Karpas-422 (cell line): ENCODE data around the gene NIPSNAP2. TPM values are rescaled to one million over a fixed set of nuclear protein-coding genes. Genes with fewer than 3 reads are reported as not detected.
"Not testable (repeated sequence)": the region's sequence is repeated elsewhere in the genome, so short reads cannot be mapped to it uniquely, and the experiment has no call there.

Source experiments
- DNase-seq: peaks from one replicate; pipeline ENCODE4 v3.0.0-alpha.2; 2015
- H2AFZ ChIP-seq: fragments of 200-600 bp; sonication (generic); 2 replicates; pipeline ENCODE4 v1.6.1; 2014; ENCODE audit warnings: antibody characterized with exemption, low read length, mixed read lengths
- H3K27ac ChIP-seq: fragments of 200-600 bp; sonication (generic); 2 replicates; pipeline ENCODE4 v1.5.1; 2014; ENCODE audit warnings: mild to moderate bottlenecking, low read length, moderate library complexity
- H3K27me3 ChIP-seq: fragments of 200-600 bp; sonication (generic); 2 replicates; pipeline ENCODE4 v1.6.1; 2014; ENCODE audit warnings: low read length, mixed read lengths
- H3K36me3 ChIP-seq: fragments of 200-600 bp; sonication (generic); 2 replicates; pipeline ENCODE4 v1.6.1; 2014; ENCODE audit warnings: low read length, mixed read lengths; ENCODE audit not compliant: insufficient read depth
- H3K4me1 ChIP-seq: fragments of 200-600 bp; sonication (generic); 2 replicates; pipeline ENCODE4 v1.6.1; 2014; ENCODE audit warnings: mild to moderate bottlenecking, low read length, mixed read lengths
- H3K4me2 ChIP-seq: fragments of 200-600 bp; sonication (generic); 2 replicates; pipeline ENCODE4 v1.6.1; 2014; ENCODE audit warnings: low read length, low read depth, mild to moderate bottlenecking; ENCODE audit not compliant: poor library complexity, severe bottlenecking
- H3K4me3 ChIP-seq: fragments of 200-600 bp; sonication (generic); 2 replicates; pipeline ENCODE4 v1.5.1; 2014; ENCODE audit warnings: mild to moderate bottlenecking, antibody characterized with exemption, low read length, mixed read lengths
- H3K79me2 ChIP-seq: fragments of 200-600 bp; sonication (generic); 2 replicates; pipeline ENCODE4 v1.6.1; 2014; ENCODE audit warnings: mild to moderate bottlenecking, low read length, mixed read lengths
- H3K9ac ChIP-seq: fragments of 200-600 bp; sonication (generic); 2 replicates; pipeline ENCODE4 v1.6.0; 2014; ENCODE audit warnings: low read length
- H3K9me2 ChIP-seq: fragments of 200-600 bp; sonication (generic), shearing (Covaris generic); replicated peaks from 2 replicates; pipeline ENCODE4 v1.6.0; 2014; ENCODE audit warnings: mild to moderate bottlenecking, low read length, moderate library complexity; ENCODE audit not compliant: insufficient read depth
- H3K9me3 ChIP-seq: fragments of 300-700, 200-600 bp; sonication (generic); 2 replicates; pipeline ENCODE4 v1.6.1; 2014; ENCODE audit warnings: low read length, mixed read lengths
- H4K20me1 ChIP-seq: fragments of 200-600 bp; sonication (generic); 2 replicates; pipeline ENCODE4 v1.6.1; 2014; ENCODE audit warnings: mild to moderate bottlenecking, antibody characterized with exemption, low read length, low read depth; ENCODE audit not compliant: insufficient read depth
- total RNA-seq: library from RNA; depleted of rRNA; stranded (reverse); fragments of >200 nt; shearing (Covaris generic); gene quantifications from 2 replicates; pipeline ENCODE4 v1.2.3, GENCODE V29; 2014; ENCODE audit warnings: low replicate concordance

The NIPSNAP2 gene
- total RNA-seq, 1 experiment from 2014 or later, result 48.6 TPM

GRCh38 chr7:55992346-55992745, 28.0 kb downstream of the NIPSNAP2 start:
- Histone ChIP-seq H3K4me2 (no peak overlapping the region), H3K9me3 (no peaks in the 10 kb centered on the region)

GRCh38 chr7:55996856-55997500, 32.6 kb downstream of the NIPSNAP2 start:
- Histone ChIP-seq H3K4me1 (no peaks in the 10 kb centered on the region), H3K9me3 (no peaks in the 10 kb centered on the region), H3K9me2 (no peaks in the 10 kb centered on the region), H3K27ac (no peak overlapping the region), H4K20me1 (no peaks in the 10 kb centered on the region), H3K27me3 (no peaks in the 10 kb centered on the region), H3K9ac (no peak overlapping the region), H3K4me3 (no peak overlapping the region), H3K4me2 (no peak overlapping the region), H3K36me3 (peaks cover 9% of the 10 kb centered on the region; the same call in 1 of the 2 replicates), H3K79me2 (no peaks in the 10 kb centered on the region), H2AFZ (no peak overlapping the region)
- DNase-seq, result no peak

More at GRCh38 chr7:55992346-55992745, 28.0 kb downstream of the NIPSNAP2 start:
- Histone ChIP-seq H3K4me1 (no peaks in the 10 kb centered on the region), H4K20me1 (no peaks in the 10 kb centered on the region), H3K27ac (no peak overlapping the region), H3K27me3 (no peaks in the 10 kb centered on the region), H3K9me2 (no peaks in the 10 kb centered on the region), H2AFZ (no peak overlapping the region), H3K4me3 (no peak overlapping the region), H3K9ac (no peak overlapping the region), H3K79me2 (no peaks in the 10 kb centered on the region), H3K36me3 (peaks cover 5% of the 10 kb centered on the region; the same call in 1 of the 2 replicates)
- DNase-seq, result no peak

- Histone ChIP-seq H3K4me3 (no peak overlapping the region), H3K79me2 (no peaks in the 10 kb centered on the region), H3K27me3 (no peaks in the 10 kb centered on the region), H3K9me2 (no peaks in the 10 kb centered on the region), H4K20me1 (no peaks in the 10 kb centered on the region), H3K9me3 (no peaks in the 10 kb centered on the region), H3K4me2 (no peak overlapping the region), H3K9ac (no peak overlapping the region), H3K4me1 (peaks cover 6% of the 10 kb centered on the region), H3K27ac (no peak overlapping the region), H3K36me3 (peaks cover 3% of the 10 kb centered on the region; the same call in 1 of the 2 replicates), H2AFZ (no peak overlapping the region)
- DNase-seq, result no peak
These were observed 39.4 kb downstream of the NIPSNAP2 start for GRCh38 chr7:56003749-56004148.

GRCh38 chr7:56007167-56007652, 42.8 kb downstream of the NIPSNAP2 start:
- no peak overlapping the region for H3K9ac ChIP-seq
- peaks cover 3% of the 10 kb centered on the region; the same call in 1 of the 2 replicates for H3K36me3 ChIP-seq
- H3K4me3 ChIP-seq, result no peak overlapping the region
- H2AFZ ChIP-seq, result no peak overlapping the region
- H3K27me3 ChIP-seq, result no peaks in the 10 kb centered on the region
- H3K9me3 ChIP-seq, result no peaks in the 10 kb centered on the region
- H3K9me2 ChIP-seq, result no peaks in the 10 kb centered on the region
- no peak overlapping the region for H3K27ac ChIP-seq
- DNase-seq, result peak; percentile 46
- H3K4me2 ChIP-seq, result peak overlapping the region; percentile 1
- no peaks in the 10 kb centered on the region for H4K20me1 ChIP-seq
- H3K4me1 ChIP-seq, result peaks cover 6% of the 10 kb centered on the region
- no peaks in the 10 kb centered on the region for H3K79me2 ChIP-seq

GRCh38 chr7:56007891-56008290, 43.5 kb downstream of the NIPSNAP2 start:
- DNase-seq, result no peak
- H3K4me3 ChIP-seq, result no peak overlapping the region

GRCh38 chr7:56009695-56010094, 45.3 kb downstream of the NIPSNAP2 start:
- Histone ChIP-seq H4K20me1 (no peaks in the 10 kb centered on the region), H3K27ac (no peak overlapping the region), H3K36me3 (peaks cover 3% of the 10 kb centered on the region), H3K4me1 (peaks cover 6% of the 10 kb centered on the region), H3K4me3 (no peak overlapping the region), H3K4me2 (no peak overlapping the region), H3K9me2 (no peaks in the 10 kb centered on the region), H3K9me3 (no peaks in the 10 kb centered on the region), H3K79me2 (no peaks in the 10 kb centered on the region), H2AFZ (no peak overlapping the region), H3K27me3 (no peaks in the 10 kb centered on the region), H3K9ac (no peak overlapping the region)
- no peak for DNase-seq

More at GRCh38 chr7:56007891-56008290, 43.5 kb downstream of the NIPSNAP2 start:
- Histone ChIP-seq H4K20me1 (no peaks in the 10 kb centered on the region), H3K9me3 (no peaks in the 10 kb centered on the region), H3K9me2 (no peaks in the 10 kb centered on the region), H2AFZ (no peak overlapping the region), H3K9ac (no peak overlapping the region), H3K4me2 (no peak overlapping the region), H3K4me1 (peaks cover 6% of the 10 kb centered on the region), H3K27ac (no peak overlapping the region), H3K27me3 (no peaks in the 10 kb centered on the region), H3K79me2 (no peaks in the 10 kb centered on the region), H3K36me3 (peaks cover 3% of the 10 kb centered on the region; the same call in 1 of the 2 replicates)

GRCh38 chr7:56017015-56017414, 52.6 kb downstream of the NIPSNAP2 start:
- not testable (repeated sequence) for H3K27ac ChIP-seq, H3K4me3 ChIP-seq, H3K4me1 ChIP-seq, H2AFZ ChIP-seq, H3K9me2 ChIP-seq, H3K4me2 ChIP-seq, H3K27me3 ChIP-seq, DNase-seq, H3K9ac ChIP-seq, H4K20me1 ChIP-seq, H3K9me3 ChIP-seq, H3K79me2 ChIP-seq, H3K36me3 ChIP-seq

GRCh38 chr7:56019501-56019900, 55.1 kb downstream of the NIPSNAP2 start:
- Histone ChIP-seq H3K79me2 (no peaks in the 10 kb centered on the region), H3K9me2 (no peaks in the 10 kb centered on the region), H3K36me3 (no peaks in the 10 kb centered on the region), H3K4me1 (no peaks in the 10 kb centered on the region), H3K4me2 (no peak overlapping the region), H4K20me1 (no peaks in the 10 kb centered on the region), H3K27ac (no peak overlapping the region), H3K4me3 (no peak overlapping the region), H3K27me3 (no peaks in the 10 kb centered on the region), H3K9me3 (no peaks in the 10 kb centered on the region), H3K9ac (no peak overlapping the region), H2AFZ (no peak overlapping the region)
- DNase-seq, result no peak
